Prostate gland (tissue), 2 donors: ENCODE measurements around the gene SLC44A5.

Source experiments
- POLR2A ChIP-seq: fragments of 450-650 bp; IDR thresholded peaks from one replicate; pipeline ENCODE4 v1.6.1; 2016; ENCODE audit warnings: antibody characterized with exemption, mild to moderate bottlenecking
- POLR2AphosphoS5 ChIP-seq: sonication (generic); formaldehyde crosslinking; IDR thresholded peaks from one replicate; pipeline ENCODE4 v1.6.1; 2017; ENCODE audit warnings: antibody characterized with exemption
- TF ChIP-seq, protein P1 (sequence below), 4 experiments: fragments of 200-600 bp in 2 of 4; fragments of 450-650 bp in 2 of 4; sonication (generic) in 2 of 4; IDR thresholded peaks; 1 replicate in 3 of 4; 2 replicates in 1 of 4; pipeline ENCODE4 v1.5.1; 2016 to 2019; ENCODE audit warnings: antibody characterized with exemption in 4 of 4, mild to moderate bottlenecking in 2 of 4, moderate library complexity in 2 of 4

GRCh38 chr1:75310067-75310466 lies 300.8 kb downstream of the SLC44A5 start:
- TF ChIP-seq, protein P1, sequence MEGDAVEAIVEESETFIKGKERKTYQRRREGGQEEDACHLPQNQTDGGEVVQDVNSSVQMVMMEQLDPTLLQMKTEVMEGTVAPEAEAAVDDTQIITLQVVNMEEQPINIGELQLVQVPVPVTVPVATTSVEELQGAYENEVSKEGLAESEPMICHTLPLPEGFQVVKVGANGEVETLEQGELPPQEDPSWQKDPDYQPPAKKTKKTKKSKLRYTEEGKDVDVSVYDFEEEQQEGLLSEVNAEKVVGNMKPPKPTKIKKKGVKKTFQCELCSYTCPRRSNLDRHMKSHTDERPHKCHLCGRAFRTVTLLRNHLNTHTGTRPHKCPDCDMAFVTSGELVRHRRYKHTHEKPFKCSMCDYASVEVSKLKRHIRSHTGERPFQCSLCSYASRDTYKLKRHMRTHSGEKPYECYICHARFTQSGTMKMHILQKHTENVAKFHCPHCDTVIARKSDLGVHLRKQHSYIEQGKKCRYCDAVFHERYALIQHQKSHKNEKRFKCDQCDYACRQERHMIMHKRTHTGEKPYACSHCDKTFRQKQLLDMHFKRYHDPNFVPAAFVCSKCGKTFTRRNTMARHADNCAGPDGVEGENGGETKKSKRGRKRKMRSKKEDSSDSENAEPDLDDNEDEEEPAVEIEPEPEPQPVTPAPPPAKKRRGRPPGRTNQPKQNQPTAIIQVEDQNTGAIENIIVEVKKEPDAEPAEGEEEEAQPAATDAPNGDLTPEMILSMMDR (IDR thresholded peaks at IDR 0.05): no peak
- TF ChIP-seq POLR2A (no peak), POLR2AphosphoS5 (no peak)
